Measurements from ENCODE around the gene HOXD8.

DNA sequence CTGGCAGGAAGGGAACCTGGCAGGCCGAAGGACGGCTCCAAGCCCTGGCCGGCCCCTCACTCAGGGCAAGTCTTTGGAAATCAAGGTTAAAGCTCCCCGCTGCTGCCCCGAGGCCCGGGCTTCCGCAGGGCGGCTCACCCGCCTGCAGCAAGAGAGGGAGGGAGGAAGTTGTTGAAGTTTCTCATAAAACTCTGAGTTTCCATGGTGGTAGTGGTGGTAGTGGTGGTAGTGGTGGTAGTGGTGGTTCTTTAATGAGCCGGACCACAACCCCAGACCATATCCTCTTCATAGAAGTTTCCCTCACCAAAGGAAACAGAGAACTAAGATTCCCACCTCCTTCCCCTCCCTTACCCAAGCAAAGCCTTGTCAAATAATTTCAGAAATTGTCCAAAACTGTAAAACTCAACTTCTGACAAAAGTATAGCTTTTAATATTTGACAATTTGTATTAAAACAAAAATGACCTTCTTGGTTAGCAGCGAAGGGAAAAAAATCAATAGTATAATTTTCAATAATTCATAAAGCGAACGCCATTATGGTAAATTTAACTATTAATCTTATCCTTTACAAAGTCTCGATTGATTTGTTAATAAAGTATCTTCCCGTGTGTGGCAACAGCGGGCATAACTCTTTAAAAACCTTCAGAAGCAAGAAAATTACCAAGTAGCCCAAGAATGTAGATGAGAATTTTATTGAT, 14.4 kb upstream of the HOXD8 start:
- TF ChIP-seq EZH2 (IDR thresholded peaks at IDR 0.05; ENCODE audit: insufficient read depth, poor library complexity, severe bottlenecking), result no peak
- no peak for TF ChIP-seq EZH2phosphoT487 (IDR thresholded peaks at IDR 0.05; ENCODE audit: insufficient read depth, low read depth)
